B cell (primary cell): Measurements from ENCODE around the gene RNF19B. TPM values are rescaled to one million over a fixed set of nuclear protein-coding genes. Genes with fewer than 3 reads are reported as not detected.

Source experiments
- ATAC-seq: fragments of 200-7000 bp; cut with Tn5 transposase; one replicate; pipeline ENCODE4 v1.10.0; 2021; ENCODE audit warnings: low read depth, mild to moderate bottlenecking, moderate number of reproducible peaks, moderate library complexity
- CTCF ChIA-PET: fragments of 350-600 bp; sonication (Branson Sonifier 250); formaldehyde crosslinking; loops from one replicate; lab custom pipeline; 2021; ENCODE audit warnings: antibody characterized with exemption, inconsistent platforms; lab: Charles Lee
- POLR2A ChIA-PET: fragments of 350-600 bp; sonication (Branson Sonifier 250); formaldehyde crosslinking; loops from one replicate; lab custom pipeline; 2021; ENCODE audit warnings: antibody characterized with exemption; lab: Charles Lee
- DNase-seq: peaks from one replicate; pipeline ENCODE4 v3.0.0; 2013
- H2AFZ ChIP-seq: 2 replicates; pipeline ENCODE4 v1.6.1; 2012; ENCODE audit warnings: mild to moderate bottlenecking, low read depth, low read length; ENCODE audit not compliant: insufficient read depth, poor library complexity, severe bottlenecking
- H3K27ac ChIP-seq, 2 donors: 1 replicate in 1 of 2; 2 replicates in 1 of 2; pipeline ENCODE4 v1.5.1; 2012 to 2013; ENCODE audit warnings: low read length in 2 of 2, mild to moderate bottlenecking in 2 of 2, moderate library complexity in 1 of 2
- H3K27me3 ChIP-seq, 4 experiments: fragments of 200-600 bp in 1 of 4; sonication (generic) in 1 of 4; replicated peaks in 1 of 4; 1 replicate in 2 of 4; 2 replicates in 2 of 4; pipeline versions ENCODE4 v1.6.1 to v1.7.0; 2013 to 2016; ENCODE audit warnings: low read length in 3 of 4, mild to moderate bottlenecking in 2 of 4, mixed read lengths in 1 of 4, moderate library complexity in 1 of 4; ENCODE audit not compliant: insufficient read depth in 4 of 4, control insufficient read depth in 3 of 4; ENCODE audit errors: control extremely low read depth in 1 of 4
- H3K36me3 ChIP-seq, 2 experiments: replicated peaks in 1 of 2; 1 replicate in 1 of 2; 2 replicates in 1 of 2; pipeline versions ENCODE4 v1.6.1 to v1.7.1; 2013; ENCODE audit warnings: low read length in 1 of 2; ENCODE audit not compliant: insufficient read depth in 2 of 2, control insufficient read depth in 1 of 2; ENCODE audit errors: control extremely low read depth in 1 of 2, extremely low read depth in 1 of 2
- H3K4me1 ChIP-seq, 2 donors: fragments of 200-600 bp in 1 of 2; sonication (generic) in 1 of 2; 1 replicate in 1 of 2; 2 replicates in 1 of 2; pipeline versions ENCODE4 v1.5.1 to v1.6.1; 2013 to 2017; ENCODE audit warnings: low read length in 2 of 2; ENCODE audit not compliant: control insufficient read depth in 2 of 2, insufficient read depth in 2 of 2
- H3K4me2 ChIP-seq: replicated peaks from 2 replicates; pipeline ENCODE3; 2012; ENCODE audit warnings: mild to moderate bottlenecking, low read depth, low read length; ENCODE audit not compliant: poor library complexity, severe bottlenecking
- H3K4me3 ChIP-seq, 5 experiments: fragments of 200-600 bp in 1 of 5; sonication (generic) in 1 of 5; 1 replicate in 3 of 5; 2 replicates in 2 of 5; pipeline versions ENCODE4 v1.5.1 to v1.7.0; 2011 to 2016; ENCODE audit warnings: low read length in 4 of 5, mild to moderate bottlenecking in 4 of 5, low read depth in 2 of 5, control low read depth in 1 of 5, moderate library complexity in 1 of 5; ENCODE audit not compliant: insufficient read depth in 1 of 5; ENCODE audit errors: control extremely low read depth in 1 of 5, extremely low read depth in 1 of 5
- H3K79me2 ChIP-seq: fragments of 200-600 bp; sonication (generic); one replicate; pipeline ENCODE4 v1.6.0; 2016; ENCODE audit warnings: low read length; ENCODE audit not compliant: control insufficient read depth, insufficient read depth
- H3K9ac ChIP-seq: fragments of 200-600 bp; sonication (generic); 2 replicates; pipeline ENCODE4 v1.6.1; 2017; ENCODE audit warnings: mild to moderate bottlenecking, low read length, moderate library complexity
- H3K9me3 ChIP-seq, 3 donors: one replicate each; pipeline versions ENCODE4 v1.6.1 to v1.7.1; 2013; ENCODE audit warnings: low read length in 2 of 3; ENCODE audit not compliant: control insufficient read depth in 2 of 3, insufficient read depth in 1 of 3; ENCODE audit errors: control extremely low read depth in 1 of 3
- H4K20me1 ChIP-seq: 2 replicates; pipeline ENCODE4 v1.6.0; 2012; ENCODE audit warnings: mild to moderate bottlenecking, low read length; ENCODE audit not compliant: insufficient read depth, control insufficient read depth, poor library complexity, severe bottlenecking
- H3K27ac Mint-ChIP-seq: one replicate; pipeline ENCODE4 v1.8.0; 2021; ENCODE audit warnings: mixed read lengths
- H3K27me3 Mint-ChIP-seq: one replicate; pipeline ENCODE4 v1.8.0; 2021; ENCODE audit warnings: mixed read lengths
- H3K4me1 Mint-ChIP-seq: one replicate; pipeline ENCODE4 v1.8.0; 2021; ENCODE audit warnings: mixed read lengths
- H3K4me3 Mint-ChIP-seq: one replicate; pipeline ENCODE4 v1.8.0; 2021; ENCODE audit warnings: mixed read lengths
- H3K9me3 Mint-ChIP-seq: one replicate; pipeline ENCODE4 v1.8.0; 2022; ENCODE audit warnings: mixed read lengths; ENCODE audit not compliant: insufficient read depth
- EZH2 ChIP-seq: IDR thresholded peaks from 2 replicates; pipeline ENCODE4 v1.6.1; 2012; ENCODE audit warnings: borderline replicate concordance, low read depth, mild to moderate bottlenecking, moderate library complexity, low read length; ENCODE audit not compliant: insufficient read depth, poor library complexity, severe bottlenecking
- WGBS: methylation state at CpG from one replicate; pipeline ENCODE4 v1.1.5; 2013; ENCODE audit warnings: missing lambda C conversion rate; ENCODE audit not compliant: insufficient coverage; 5-methylcytosine and 5-hydroxymethylcytosine counted together
- intact Hi-C: fragments of 100-400 bp; cut with micrococcal nuclease; formaldehyde crosslinking; loops from one replicate; pipeline ENCODE4 v1.10.0; 2022
- polyA plus RNA-seq: library from polyadenylated mRNA; depleted of rRNA; stranded (reverse); fragments of >200 nt; gene quantifications from 2 replicates; pipeline ENCODE4 v1.2.3, GENCODE V29; 2012
- total RNA-seq, 2 donors: library from RNA; stranded (reverse); fragments of 120-200 nt in 1 of 2; gene quantifications; 1 replicate in 1 of 2; 2 replicates in 1 of 2; pipeline versions ENCODE4 v1.2.3 to v1.2.4, GENCODE V29; 2013 to 2022
- TF ChIP-seq, protein P1 (sequence below): fragments of 200-600 bp; IDR thresholded peaks from one replicate; pipeline ENCODE4 v1.8.0; 2022; ENCODE audit warnings: antibody characterized with exemption, mild to moderate bottlenecking

The RNF19B gene
- total and polyA plus RNA-seq, 2 donors (not counting 1 experiment from before 2014, with no cell fraction given) = 29.9 to 40.3 TPM

DNA sequence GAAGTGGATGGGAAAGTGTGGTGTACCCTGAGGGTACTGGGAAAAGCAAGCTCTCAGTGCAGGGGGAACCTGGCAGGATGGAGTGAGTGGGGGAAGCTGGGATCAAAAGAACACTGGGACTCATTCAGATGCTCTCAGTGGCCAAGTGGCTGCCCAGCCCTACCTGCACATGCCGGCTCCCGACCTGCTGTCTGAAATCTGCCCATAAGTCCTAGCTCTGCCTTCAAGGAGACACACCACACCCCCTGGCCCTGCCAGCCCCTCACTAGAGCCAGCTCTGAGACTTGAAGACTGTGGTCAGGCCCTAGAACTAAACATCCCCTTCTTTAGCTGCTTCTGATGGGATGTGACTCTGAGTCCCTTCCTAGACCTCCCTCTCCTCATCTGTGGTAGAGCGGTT is 65.7 kb downstream of the RNF19B start:
- no peaks in the 10 kb centered on the region for H3K36me3 ChIP-seq
- H3K9me3 ChIP-seq = peaks cover 0 to 15% (median 0%) of the 10 kb centered on the region in 3 donors
- Mint-ChIP-seq H3K27me3 (peaks cover 43% of the 10 kb centered on the region), H3K27ac (no peak overlapping the region), H3K4me1 (peaks cover 11% of the 10 kb centered on the region), H3K4me3 (no peak overlapping the region), H3K9me3 (no peaks in the 10 kb centered on the region)
- H3K4me3 ChIP-seq = no peak overlapping the region
- no peak overlapping the region for H3K27ac ChIP-seq
- ChIA-PET POLR2A (no interaction called here), CTCF (interaction anchor here (0.5 to 1.2 kb wide), 4 partner anchors 9 to 394 kb away, joined by 3 to 7 read pairs (median 6); no protein-coding TSS in a partner anchor)
- H3K79me2 ChIP-seq = no peaks in the 10 kb centered on the region
- H3K4me1 ChIP-seq = peaks cover 10% of the 10 kb centered on the region in 2 donors
- H2AFZ ChIP-seq = no peak overlapping the region
- no peaks in the 10 kb centered on the region for H4K20me1 ChIP-seq
- intact Hi-C loops = no loop called here
- no peak overlapping the region for H3K4me2 ChIP-seq
- DNase-seq = no peak
- peaks cover 0 to 55% (median 16%) of the 10 kb centered on the region in 4 experiments for H3K27me3 ChIP-seq
- TF ChIP-seq, protein P1, sequence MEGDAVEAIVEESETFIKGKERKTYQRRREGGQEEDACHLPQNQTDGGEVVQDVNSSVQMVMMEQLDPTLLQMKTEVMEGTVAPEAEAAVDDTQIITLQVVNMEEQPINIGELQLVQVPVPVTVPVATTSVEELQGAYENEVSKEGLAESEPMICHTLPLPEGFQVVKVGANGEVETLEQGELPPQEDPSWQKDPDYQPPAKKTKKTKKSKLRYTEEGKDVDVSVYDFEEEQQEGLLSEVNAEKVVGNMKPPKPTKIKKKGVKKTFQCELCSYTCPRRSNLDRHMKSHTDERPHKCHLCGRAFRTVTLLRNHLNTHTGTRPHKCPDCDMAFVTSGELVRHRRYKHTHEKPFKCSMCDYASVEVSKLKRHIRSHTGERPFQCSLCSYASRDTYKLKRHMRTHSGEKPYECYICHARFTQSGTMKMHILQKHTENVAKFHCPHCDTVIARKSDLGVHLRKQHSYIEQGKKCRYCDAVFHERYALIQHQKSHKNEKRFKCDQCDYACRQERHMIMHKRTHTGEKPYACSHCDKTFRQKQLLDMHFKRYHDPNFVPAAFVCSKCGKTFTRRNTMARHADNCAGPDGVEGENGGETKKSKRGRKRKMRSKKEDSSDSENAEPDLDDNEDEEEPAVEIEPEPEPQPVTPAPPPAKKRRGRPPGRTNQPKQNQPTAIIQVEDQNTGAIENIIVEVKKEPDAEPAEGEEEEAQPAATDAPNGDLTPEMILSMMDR = no peak
- TF ChIP-seq EZH2 = no peak
- 89% methylated on average over 2 of the region's 3 CpGs for WGBS
- ATAC-seq = no peak
- no peak overlapping the region for H3K9ac ChIP-seq

GRCh38 chr1:32898056-32898455 is 66.6 kb downstream of the RNF19B start:
- Mint-ChIP-seq H3K27ac (no peak overlapping the region), H3K27me3 (peaks cover 47% of the 10 kb centered on the region), H3K9me3 (no peaks in the 10 kb centered on the region), H3K4me3 (no peak overlapping the region), H3K4me1 (peaks cover 18% of the 10 kb centered on the region)
- Histone ChIP-seq H3K79me2 (no peaks in the 10 kb centered on the region), H4K20me1 (no peaks in the 10 kb centered on the region), H3K9ac (no peak overlapping the region), H2AFZ (no peak overlapping the region), H3K9me3 (peaks cover 0 to 15% (median 0%) of the 10 kb centered on the region in 3 donors), H3K27me3 (peaks cover 0 to 64% (median 22%) of the 10 kb centered on the region in 4 experiments), H3K4me2 (no peak overlapping the region), H3K27ac (no peak overlapping the region), H3K4me1 (peaks cover 18 to 19% of the 10 kb centered on the region in 2 donors), H3K36me3 (no peaks in the 10 kb centered on the region), H3K4me3 (no peak overlapping the region)
- CTCF ChIA-PET = interaction anchor here (1.2 to 2.0 kb wide), 3 partner anchors 8 to 26 kb away, joined by 3 to 7 read pairs (median 6); no protein-coding TSS in a partner anchor
- WGBS = 89% methylated on average over 9 of the region's 9 CpGs
- DNase-seq (no peak), ATAC-seq (no peak)
- POLR2A ChIA-PET = no interaction called here
- intact Hi-C loops = no loop called here
- TF ChIP-seq EZH2 = no peak
- TF ChIP-seq, protein P1 = no peak
